Right hindlimb (tissue), 1 donor: ENCODE measurements around the gene CDKL5.

Experiments used
- DNase-seq: peaks from one replicate; pipeline ENCODE4 v3.0.0-alpha.2; 2018

Gene CDKL5

DNA sequence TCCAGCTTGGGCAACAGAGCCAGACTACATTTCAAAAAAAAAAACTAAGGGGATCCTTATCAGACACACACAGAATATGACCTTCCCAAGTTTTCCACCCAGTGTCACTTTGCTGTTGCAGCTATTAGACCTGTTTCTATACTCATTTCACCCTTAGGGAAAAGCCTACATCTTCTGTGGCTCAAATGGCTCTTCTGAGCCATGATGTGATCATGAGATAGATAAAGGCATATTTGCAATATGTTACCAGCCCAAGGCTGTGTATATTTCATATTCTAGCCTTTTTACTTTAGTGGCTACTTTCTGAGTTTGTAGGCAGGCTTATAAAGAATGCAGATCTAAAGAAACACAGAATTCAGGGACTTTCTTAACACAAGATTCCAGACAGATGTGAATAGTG lies 227.2 kb downstream of the CDKL5 start:
- no peak for DNase-seq

DNA sequence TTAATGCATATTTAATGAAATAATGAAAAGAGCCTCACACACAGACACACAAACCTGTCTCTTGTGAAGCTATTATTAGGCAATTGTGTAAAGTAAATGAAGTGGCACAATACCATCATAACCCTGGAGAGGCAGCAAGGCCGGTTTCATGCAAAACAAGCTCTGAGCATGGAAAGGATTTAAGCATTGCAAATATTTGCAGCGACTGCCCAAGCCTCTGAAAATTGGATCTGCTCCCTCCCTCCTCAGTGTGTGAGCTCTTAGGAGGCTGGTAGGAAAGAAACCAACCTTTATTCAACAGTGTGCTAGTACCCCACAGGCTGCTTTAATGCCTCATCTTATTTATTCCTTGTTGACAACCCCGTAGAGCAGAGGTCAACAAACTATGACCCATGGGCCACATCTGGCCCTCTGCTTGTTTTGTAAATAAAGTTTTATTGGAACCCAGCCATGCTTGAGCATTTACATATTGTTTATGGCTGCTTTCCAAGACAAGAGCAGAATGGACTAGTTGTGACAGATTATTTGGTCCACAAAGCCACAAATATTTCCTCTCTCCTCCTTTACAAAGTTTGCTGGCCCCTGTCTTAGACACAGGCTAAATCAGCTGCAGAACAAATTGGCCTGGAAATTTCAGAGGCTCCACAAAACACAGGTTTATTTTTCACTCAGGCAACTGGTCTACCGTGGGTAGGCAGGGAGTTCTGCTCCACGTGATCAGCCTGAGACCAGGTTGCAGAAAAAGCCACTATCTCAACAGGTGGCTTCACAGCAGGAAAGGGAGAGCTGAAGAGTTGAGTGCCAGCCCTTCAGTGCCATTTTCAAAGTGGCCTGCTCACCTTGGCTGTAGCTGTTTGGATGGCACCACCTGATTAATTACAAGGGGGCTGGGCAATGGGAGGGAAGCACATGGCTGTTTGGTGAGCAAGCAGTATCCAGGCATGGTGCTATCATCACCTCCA lies 229.7 kb downstream of the CDKL5 start:
- DNase-seq, result no peak

DNA sequence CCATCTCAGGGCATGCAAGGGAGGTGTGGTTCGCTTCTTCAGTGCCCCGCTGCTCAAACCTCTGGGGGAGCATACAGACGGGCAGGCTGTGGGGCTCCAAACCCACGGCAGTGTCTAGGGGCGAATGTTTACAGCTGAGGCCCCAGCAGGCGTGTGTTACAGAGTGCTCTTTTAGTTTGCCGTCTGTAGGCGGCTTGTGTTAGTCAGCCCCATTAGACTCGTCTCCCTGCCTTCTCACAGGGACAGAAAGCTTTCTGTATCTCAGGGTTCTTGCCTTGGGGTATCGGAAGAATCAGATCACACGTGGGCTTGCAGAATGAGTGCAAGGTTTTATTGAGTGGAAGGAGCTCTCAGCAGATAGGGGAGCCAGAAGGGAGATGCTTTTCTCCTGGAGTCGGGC lies 235.9 kb downstream of the CDKL5 start:
- DNase-seq, result no peak

DNA sequence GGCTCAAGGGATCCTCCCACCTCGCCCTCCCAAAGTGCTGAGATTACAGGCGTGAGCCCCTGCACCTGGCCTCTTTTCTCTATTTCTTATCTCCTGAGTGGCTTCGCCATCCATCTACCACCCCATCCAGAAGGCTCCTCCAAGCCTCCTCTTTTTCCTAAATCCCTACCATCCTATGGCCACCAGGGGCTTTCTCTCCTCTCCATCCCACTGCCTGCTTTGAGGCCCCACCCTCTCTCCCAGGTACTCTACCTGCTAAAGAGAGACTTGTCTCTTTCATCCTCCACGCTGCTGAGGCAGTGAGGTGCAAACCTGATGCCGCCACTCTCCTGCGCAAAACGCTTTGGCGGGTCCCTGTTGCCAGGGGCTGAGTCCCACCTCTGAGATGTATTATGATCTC lies 239.5 kb downstream of the CDKL5 start:
- no peak for DNase-seq

DNA sequence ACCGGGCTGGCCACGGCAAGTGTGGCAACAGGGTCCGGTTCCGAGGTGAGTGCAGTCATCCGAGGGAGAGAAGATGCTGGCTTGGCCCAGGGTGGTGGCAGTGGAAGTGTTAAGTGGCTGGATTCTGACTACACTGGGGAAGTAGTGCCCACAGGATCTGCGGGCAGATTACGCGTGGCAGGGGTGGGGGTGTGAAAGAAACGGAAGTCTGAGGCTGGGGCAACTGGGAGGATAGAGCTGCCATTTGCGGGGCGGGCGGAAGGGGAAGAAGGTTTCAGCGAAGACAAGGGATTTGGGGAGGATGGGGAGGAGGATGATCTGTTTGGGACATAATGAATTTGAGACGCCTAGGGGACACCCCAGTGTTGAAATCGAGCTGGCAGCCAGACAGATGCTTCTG lies 241.2 kb downstream of the CDKL5 start:
- DNase-seq, result no peak

DNA sequence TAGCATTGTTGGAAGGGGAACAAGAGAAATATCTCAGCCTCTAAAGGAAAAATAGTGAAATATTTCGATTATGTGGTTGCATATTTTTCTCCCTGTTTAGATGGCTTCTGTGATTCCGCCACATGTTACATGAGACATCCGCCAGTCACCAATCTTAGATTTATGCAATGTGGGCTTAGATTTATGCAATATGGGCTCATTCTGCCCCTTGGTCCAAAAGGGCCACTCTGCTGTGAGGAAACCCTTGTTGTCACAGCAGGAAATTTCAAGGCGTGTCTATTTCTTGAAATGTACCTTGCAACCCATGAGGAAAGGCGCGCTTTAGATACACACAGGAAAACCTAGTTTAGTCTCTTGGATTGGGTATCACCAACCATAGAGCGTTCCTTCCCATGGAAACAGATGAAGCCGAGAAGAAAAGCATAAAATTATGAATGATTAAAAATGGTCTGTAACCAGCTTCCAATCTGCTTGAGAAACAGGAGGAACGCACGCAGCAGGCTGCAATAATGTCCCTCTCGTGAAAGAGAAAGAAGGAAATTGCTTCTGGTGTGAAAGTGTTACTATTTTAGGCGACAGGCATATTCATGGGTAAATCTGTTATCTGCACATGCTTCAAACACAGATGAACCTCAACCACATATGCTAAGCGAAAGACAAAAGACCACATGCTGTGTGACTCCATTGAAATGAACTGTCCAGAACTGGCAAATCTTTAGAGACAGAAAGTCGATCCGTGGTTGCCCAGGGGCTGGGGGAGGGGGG lies 242.8 kb downstream of the CDKL5 start:
- no peak for DNase-seq

DNA sequence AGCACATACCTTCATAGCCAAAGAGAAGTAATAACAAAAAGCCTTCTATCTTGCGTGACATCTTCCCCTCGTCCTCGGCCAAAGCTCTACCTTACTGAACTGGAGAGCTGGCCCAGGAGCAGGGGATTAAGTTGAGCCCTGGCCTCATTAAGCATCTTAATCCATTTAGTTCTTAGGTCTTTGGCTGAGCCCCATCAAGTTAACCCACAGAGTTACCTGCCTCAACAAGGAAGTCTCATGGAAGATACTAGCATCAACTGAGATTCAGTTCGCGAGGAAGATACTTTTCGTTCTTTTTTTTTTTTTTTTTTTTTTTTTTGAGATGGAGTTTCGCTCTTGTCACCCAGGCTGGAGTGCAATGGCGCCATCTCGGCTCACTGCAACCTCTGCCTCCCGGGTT lies 246.6 kb downstream of the CDKL5 start, which contains the start of gene RS1:
RS1 (minus strand) TSS at position 101 of the 400 bp plus-strand sequence; CDS start at position 61, 40 bp downstream.
- no peak for DNase-seq

DNA sequence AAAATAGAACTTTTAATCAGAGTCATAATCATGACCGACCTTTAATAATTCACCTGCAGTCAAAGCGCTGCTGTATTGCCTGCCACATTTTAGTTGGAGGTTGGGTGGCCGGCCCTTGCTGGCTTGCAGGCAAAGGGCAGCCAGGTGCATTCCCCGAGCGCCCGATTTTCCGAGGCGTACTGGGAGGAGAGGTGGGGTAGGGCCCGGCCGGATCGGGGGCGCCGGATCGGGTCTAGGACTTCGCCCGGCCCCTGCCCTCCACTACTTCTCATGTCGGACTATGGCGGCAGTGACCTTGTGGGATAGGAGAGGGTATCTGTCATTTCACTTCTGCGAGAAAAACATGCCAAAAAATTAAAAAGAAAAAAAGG lies 249.0 kb downstream of the CDKL5 start:
- DNase-seq, result peak; percentile 26

DNA sequence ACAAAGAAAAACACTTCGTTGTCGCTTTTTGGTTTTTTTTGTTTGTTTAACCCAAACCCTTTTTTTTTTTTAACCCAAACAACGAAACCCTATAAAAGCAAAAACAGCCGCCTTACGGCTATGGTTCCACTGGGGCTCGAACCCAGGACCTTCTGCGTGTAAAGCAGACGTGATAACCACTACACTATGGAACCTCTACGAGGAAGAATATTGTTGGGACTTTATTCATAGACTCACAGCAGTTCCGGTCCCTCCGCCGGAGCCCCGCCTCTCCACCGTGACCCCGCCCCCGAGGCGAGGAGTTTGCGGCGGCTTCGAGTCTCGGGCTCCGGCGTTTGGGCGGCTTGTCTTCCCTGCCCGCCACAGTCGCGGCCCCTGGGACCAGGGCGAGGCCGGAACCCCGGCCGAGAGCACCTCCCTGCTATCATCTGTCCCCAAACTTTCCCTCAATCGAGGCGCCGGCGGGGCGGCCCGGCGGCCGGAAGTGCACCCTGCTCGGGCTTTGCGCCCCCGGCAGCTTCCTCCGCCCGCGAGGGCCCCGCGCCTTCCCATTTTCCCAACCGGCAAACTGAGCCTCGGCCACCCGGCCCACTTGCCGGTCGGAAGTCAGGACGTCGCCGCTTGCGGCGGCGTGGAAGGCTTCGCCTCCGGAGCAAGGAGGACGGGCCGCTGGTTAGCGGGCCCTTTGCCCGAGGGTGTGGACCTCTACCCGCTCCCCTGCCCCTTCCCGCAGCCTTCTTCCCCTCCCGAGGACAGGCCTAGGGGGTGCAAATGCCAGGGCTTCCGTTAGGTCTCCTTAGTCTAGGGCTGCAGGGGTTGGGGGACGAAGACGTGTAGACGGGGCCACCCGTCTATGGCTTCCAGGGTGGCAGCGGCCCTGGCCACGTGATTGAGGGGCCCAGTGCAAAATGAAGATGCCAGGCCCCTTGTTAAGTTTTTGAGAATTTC lies 249.7 kb downstream of the CDKL5 start:
- DNase-seq, result peak; percentile 86

DNA sequence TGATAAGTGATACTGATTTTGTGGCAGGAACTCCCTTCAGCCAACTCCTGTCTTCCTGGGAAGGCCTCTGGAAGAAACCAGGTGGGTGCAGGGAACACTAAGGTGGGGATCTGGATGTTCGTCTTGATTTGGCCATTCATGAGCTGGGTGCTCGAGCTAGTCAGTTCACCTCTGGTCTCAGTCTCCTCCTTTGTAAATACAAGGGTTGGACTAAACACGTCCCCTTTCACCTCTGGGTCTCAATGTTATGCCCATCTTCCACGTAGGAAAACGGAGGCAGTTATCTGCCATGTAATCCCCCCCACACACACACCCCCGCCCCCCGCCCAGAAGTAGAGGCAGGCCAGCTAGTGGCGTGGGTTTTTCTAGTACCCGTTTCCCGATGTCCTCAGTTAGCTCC lies 250.6 kb downstream of the CDKL5 start:
- DNase-seq, result no peak

DNA sequence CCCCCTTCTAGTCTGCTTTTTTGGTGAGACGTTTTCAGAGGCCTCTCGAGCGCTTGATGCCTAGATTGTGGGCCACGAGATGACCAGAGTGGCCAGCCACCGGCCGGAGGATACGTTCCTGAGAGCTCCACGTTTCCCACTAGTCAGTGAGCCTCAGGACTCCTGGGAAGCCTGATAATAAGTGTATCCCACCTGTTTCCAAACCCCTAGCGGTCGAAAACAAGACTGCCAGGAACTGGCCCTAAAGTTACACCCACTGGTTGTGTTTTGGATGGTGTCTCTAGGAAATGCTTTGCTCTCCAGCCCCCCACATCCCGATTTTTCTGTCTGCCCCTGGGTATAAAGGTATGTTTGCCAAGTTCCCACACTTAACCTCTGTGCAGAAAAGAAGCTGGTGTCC lies 251.1 kb downstream of the CDKL5 start:
- DNase-seq, result no peak

DNA sequence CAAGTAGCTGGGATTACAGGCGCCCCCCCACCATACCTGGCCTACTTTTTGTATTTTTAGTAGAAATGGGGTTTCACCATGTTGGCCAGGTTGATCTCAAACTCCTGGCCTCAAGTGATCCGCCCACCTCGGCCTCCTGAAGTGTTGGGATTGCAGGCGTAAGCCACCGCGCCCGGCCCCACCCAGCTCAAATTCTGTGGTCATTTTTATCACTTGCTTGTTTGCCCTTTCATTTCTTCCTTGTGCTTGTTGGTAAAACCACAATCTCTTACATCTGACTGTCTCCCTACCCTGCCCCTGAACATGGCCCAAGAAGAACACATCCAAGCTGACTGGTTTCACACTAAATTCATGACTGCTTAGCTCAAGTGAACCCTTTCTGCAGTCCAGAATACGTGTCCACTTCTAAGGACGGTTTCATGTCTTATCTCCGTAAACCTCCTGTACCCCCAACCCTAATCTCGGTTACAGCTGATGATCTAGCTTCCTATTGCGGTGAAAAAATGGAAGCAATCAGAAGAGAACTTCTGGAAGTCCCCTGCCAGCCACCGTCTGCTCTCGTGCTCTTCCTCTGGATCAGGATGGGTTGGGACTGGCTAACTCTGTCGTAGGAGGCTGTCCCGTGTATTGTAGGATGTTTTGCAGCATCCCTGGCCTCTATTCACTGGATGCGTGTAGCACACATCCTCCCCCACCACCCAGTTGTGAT lies 251.9 kb downstream of the CDKL5 start:
- no peak for DNase-seq

DNA sequence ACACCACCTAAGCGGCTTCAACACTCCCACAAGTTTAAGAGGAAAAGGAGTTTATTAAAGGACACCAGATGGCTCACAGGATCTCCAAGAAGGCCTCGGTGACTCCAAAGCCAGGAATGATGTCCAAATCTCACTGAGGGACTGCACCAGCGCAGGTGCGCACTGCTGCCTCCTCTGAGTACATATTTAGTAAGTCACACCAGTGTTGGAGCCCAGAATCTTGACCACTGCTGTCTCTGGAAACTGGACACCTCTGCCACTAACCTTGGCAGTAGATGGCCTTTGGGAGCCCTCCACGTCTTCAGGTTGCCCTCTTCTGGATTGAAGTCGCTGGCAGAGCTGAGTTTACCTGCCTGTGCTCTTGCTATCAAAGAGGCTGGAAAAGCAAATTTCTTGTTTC lies 256.6 kb downstream of the CDKL5 start:
- no peak for DNase-seq

DNA sequence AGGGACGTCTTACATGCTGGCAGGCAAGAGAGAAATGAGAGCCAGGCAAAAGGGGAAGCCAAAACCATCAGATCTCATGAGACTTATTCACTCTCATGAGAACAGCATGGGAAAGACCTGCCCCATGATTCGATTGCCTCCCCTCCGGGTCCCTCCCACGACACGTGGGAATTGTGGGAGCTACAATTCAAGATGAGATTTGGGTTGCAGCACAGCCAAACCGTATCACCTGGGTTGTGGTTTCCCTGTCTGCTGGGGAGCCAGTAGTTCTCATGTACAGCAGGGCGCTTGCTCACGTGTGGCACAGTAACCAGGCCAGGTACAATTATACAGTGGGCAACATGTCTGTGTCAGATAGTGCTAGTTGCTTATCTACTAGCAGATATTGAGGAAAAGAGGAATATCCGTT lies 257.6 kb downstream of the CDKL5 start:
- no peak for DNase-seq

DNA sequence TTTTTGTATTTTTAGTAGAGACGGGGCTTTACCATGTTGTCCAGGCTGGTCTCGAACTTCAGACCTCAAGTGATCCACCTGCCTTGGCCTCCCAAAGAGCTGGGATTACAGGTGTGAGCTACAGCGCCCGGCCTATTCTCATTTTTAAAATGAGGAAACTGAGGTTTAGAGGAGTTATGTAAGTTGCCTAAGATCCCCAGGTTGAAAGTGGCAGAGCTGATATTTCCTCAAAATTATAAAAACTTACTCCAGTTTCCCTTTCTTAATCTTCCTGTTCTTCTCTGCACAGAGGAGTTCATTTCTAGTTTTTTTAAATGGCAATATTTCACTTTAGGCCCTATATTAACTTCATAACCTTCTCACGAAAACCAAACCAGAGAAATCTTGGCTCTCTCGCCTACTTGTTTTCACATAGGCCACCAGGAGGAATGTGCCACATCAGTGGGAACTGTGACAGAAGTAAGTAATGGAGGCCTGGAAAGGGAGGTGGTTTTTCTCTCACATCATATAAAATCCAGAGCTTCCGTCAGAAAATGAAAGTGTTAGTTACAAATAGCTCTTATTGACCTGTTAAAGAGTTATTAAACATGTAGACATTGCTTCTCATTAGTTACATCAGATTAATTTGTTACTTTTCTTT lies 262.6 kb downstream of the CDKL5 start:
- DNase-seq, result no peak

DNA sequence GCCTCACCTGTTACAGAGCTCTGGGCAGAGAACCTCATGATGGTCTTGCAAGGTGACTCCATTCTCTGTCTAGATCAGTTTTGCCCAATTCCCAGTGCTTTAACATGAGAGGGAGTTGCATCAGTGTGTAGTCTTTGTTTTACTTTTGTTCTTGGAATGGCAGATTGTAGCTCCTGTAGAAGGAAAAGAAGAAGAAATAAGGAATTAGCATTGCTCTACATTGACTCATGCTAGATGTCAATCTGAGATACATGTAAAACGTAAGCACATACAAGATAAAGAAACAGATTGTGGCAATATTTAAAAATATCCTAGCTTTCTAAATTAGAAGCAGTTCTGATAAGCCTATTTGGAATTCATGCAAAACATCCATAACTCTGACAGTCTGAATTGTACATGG lies 266.0 kb downstream of the CDKL5 start:
- no peak for DNase-seq

DNA sequence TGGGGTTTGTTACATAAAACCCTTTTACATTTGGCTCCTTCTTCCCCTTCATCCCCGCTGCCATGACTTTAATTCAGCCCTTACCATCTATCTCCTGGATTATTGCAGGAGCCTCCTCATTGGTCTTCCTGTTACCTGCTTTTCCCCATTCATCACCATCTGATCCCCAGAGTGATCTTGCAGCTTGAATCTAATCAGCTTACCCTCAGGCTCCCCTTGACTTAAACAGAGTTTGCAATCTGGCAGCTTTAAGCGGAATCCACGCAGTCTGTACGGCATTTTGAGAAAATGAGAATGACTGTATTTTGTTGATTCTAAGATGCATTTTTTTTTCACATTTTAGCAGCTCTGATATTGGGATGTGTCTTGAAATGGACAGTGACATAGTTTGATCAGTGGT lies 267.1 kb downstream of the CDKL5 start:
- no peak for DNase-seq

DNA sequence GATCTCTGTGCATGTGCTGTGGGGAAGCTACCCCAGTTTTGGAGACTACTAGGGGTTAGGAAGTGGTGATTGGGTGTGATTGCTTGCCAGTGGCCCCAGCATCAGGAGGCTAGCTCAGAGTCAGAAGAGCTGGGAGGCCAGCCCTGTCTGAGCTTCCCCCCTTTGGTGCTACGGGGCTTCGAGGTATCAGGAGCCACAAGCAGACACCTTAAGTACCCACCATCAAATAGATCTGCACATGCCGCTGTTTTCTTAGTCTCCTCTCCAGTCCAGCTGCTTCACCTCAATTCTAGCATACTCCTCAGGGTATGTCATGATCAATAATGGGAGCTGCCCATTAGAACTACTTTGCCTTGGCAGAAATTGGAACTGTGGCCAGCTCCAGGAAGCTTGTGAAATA lies 271.2 kb downstream of the CDKL5 start:
- DNase-seq, result no peak

DNA sequence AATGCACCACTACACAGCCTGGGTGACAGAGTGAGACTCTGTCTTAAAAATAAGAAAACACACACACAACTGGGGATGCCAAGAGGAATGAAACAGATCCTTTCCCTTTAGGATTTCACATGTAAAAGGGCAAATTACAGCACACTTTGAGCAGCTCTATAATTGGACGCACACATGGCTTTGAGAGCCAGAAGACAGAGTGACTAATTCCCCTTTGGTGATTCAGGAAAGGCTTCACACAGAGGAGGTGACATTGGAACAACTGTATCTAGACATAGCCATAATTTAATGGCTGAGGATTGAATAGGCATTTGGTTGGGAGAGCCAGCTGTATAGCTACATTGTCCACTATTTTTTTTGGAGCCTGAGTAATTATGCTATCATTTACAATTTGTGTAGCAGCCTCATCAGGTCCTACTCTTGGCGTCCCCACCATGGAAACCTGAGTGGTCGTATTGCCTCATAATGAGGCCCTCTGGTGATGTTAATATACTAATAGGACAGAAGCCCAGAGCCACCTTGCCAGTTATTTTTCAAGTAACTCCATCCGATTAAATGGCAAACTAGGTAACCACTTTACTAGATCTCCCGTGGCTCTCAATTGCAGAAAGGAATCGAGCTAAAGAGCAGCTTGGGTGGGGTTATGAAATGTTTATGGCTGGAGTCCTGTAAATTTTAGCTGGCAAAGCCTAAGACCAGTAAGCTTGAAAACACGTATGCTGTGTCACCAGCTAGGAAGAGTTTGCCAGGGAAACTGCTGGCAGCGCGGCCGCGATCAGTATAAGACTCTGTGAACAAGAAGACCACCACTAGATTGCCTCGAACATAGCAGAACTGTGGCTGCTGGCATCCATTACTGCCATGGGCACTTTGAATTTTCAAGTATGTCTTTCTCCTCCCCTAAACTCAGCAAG lies 273.6 kb downstream of the CDKL5 start:
- no peak for DNase-seq

DNA sequence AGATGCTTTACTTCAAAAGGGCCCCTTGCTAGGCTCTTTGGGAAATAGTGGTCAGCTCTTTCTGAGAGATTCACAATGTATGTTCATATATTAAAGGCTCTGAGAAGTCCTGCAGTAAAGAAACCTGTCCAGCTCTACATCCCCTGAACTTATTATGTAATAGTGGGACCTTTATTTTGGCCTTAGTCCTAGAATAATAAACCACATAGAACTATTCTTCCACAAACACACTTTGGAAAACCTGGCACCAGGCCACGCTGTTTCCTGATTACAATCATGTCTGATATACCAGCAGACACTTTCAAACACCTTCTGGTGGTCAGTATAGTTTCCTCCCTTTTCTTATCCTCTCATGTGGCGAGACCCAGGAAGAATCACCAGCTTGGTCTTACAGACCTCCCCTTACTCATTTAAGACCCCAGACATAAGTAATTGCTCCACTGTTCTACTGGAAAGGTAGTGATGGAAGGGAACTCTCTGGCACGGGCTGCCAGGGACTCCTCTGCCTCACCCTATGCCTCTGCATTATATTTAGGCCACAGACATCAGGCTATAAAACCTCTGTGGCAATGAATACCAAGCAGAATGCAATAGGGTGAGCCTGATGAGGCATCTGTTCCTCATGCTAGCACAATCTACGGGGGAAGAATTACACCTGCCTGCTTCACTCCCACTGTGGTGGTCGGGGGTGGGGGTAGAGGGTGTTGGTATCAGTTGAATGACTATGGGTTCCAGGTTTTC lies 276.4 kb downstream of the CDKL5 start:
- no peak for DNase-seq
